ENCODE results near the gene CNTLN. TPM values are rescaled to one million over a fixed set of nuclear protein-coding genes. Genes with fewer than 3 reads are reported as not detected.

The CNTLN gene
- total RNA-seq, 1 donor from 2014 or later: 13.6 TPM

GRCh38 chr9:17148324-17148723 lies 13.5 kb downstream of the CNTLN start:
- Mint-ChIP-seq H3K27ac (ENCODE audit: unreplicated experiment) (no peak overlapping the region), H3K9me3 (ENCODE audit: unreplicated experiment) (peaks cover 19% of the 10 kb centered on the region), H3K4me1 (ENCODE audit: unreplicated experiment) (no peaks in the 10 kb centered on the region), H3K27me3 (ENCODE audit: unreplicated experiment) (no peaks in the 10 kb centered on the region), H3K4me3 (ENCODE audit: unreplicated experiment) (no peak overlapping the region), H3K36me3 (ENCODE audit: unreplicated experiment) (peaks cover 62% of the 10 kb centered on the region)
- DNase-seq (ENCODE audit: extremely low spot score, unreplicated experiment): no peak
- TF ChIP-seq, protein P1, sequence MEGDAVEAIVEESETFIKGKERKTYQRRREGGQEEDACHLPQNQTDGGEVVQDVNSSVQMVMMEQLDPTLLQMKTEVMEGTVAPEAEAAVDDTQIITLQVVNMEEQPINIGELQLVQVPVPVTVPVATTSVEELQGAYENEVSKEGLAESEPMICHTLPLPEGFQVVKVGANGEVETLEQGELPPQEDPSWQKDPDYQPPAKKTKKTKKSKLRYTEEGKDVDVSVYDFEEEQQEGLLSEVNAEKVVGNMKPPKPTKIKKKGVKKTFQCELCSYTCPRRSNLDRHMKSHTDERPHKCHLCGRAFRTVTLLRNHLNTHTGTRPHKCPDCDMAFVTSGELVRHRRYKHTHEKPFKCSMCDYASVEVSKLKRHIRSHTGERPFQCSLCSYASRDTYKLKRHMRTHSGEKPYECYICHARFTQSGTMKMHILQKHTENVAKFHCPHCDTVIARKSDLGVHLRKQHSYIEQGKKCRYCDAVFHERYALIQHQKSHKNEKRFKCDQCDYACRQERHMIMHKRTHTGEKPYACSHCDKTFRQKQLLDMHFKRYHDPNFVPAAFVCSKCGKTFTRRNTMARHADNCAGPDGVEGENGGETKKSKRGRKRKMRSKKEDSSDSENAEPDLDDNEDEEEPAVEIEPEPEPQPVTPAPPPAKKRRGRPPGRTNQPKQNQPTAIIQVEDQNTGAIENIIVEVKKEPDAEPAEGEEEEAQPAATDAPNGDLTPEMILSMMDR (IDR thresholded peaks at IDR 0.05): no peak

DNA sequence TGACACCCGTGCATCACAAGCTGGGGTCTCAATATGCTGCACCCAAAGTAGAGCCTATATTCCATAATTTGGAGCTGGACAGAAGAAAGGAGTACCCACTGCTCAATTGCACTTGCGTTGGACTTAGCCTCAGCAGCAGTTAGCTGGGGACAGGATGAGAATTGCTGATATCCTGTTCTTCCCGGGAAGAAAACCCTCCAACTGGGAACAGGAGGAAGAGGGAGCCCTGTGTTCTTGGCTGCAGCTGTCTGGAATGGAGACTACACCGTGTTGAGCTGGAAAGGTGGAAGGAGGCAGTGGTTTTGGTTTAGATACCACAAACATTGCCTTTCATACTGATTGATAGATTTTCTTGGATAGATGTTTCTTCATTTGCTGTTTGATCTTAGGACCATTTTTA lies 24.6 kb downstream of the CNTLN start:
- TF ChIP-seq, protein P1 (IDR thresholded peaks at IDR 0.05): no peak
- H3K4me1 Mint-ChIP-seq (ENCODE audit: unreplicated experiment): no peaks in the 10 kb centered on the region
- no peaks in the 10 kb centered on the region for H3K27me3 Mint-ChIP-seq (ENCODE audit: unreplicated experiment)
- no peak overlapping the region for H3K4me3 Mint-ChIP-seq (ENCODE audit: unreplicated experiment)
- no peak overlapping the region for H3K27ac Mint-ChIP-seq (ENCODE audit: unreplicated experiment)
- DNase-seq (ENCODE audit: extremely low spot score, unreplicated experiment): no peak
- peaks cover 14% of the 10 kb centered on the region for H3K9me3 Mint-ChIP-seq (ENCODE audit: unreplicated experiment)
- peaks cover 34% of the 10 kb centered on the region for H3K36me3 Mint-ChIP-seq (ENCODE audit: unreplicated experiment)

GRCh38 chr9:17160327-17160726 lies 25.5 kb downstream of the CNTLN start:
- Mint-ChIP-seq H3K36me3 (ENCODE audit: unreplicated experiment) (peaks cover 27% of the 10 kb centered on the region), H3K27me3 (ENCODE audit: unreplicated experiment) (no peaks in the 10 kb centered on the region), H3K4me1 (ENCODE audit: unreplicated experiment) (no peaks in the 10 kb centered on the region), H3K9me3 (ENCODE audit: unreplicated experiment) (peaks cover 14% of the 10 kb centered on the region), H3K27ac (ENCODE audit: unreplicated experiment) (no peak overlapping the region), H3K4me3 (ENCODE audit: unreplicated experiment) (no peak overlapping the region)
- TF ChIP-seq, protein P1 (IDR thresholded peaks at IDR 0.05): no peak
- no peak for DNase-seq (ENCODE audit: extremely low spot score, unreplicated experiment)

GRCh38 chr9:17165764-17166163 lies 30.9 kb downstream of the CNTLN start:
- Mint-ChIP-seq H3K27me3 (ENCODE audit: unreplicated experiment) (no peaks in the 10 kb centered on the region), H3K9me3 (ENCODE audit: unreplicated experiment) (peaks cover 21% of the 10 kb centered on the region), H3K36me3 (ENCODE audit: unreplicated experiment) (peaks cover 23% of the 10 kb centered on the region), H3K4me3 (ENCODE audit: unreplicated experiment) (no peak overlapping the region), H3K27ac (ENCODE audit: unreplicated experiment) (no peak overlapping the region), H3K4me1 (ENCODE audit: unreplicated experiment) (no peaks in the 10 kb centered on the region)
- DNase-seq (ENCODE audit: extremely low spot score, unreplicated experiment): no peak
- TF ChIP-seq, protein P1 (IDR thresholded peaks at IDR 0.05): no peak

DNA sequence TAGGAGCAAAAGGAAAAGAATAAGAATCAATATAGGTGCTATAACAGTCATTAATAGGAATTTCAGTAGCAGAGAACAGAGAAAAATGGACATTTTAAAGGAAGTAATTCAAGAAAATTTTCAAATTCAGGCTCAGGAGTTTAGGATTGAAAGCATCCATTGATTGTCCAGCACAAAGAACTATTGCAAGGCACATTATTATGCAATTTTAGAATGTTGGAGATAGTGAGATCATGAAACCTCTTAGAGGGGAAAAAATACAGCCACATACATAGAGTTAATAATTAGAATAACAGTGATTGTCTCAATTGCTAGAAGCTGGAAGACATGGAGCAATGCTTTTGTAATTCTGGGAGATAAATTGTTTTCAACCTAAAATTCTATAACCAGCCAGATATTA lies 31.5 kb downstream of the CNTLN start:
- Mint-ChIP-seq H3K9me3 (ENCODE audit: unreplicated experiment) (peaks cover 21% of the 10 kb centered on the region), H3K4me1 (ENCODE audit: unreplicated experiment) (no peaks in the 10 kb centered on the region), H3K4me3 (ENCODE audit: unreplicated experiment) (no peak overlapping the region), H3K27me3 (ENCODE audit: unreplicated experiment) (no peaks in the 10 kb centered on the region), H3K27ac (ENCODE audit: unreplicated experiment) (no peak overlapping the region), H3K36me3 (ENCODE audit: unreplicated experiment) (peaks cover 23% of the 10 kb centered on the region)
- no peak for DNase-seq (ENCODE audit: extremely low spot score, unreplicated experiment)
- TF ChIP-seq, protein P1 (IDR thresholded peaks at IDR 0.05): no peak

Measured in osteocyte (in vitro differentiated cells).